Lung (tissue), 12 donors: ENCODE results near the gene MBD3L4. TPM values are rescaled to one million over a fixed set of nuclear protein-coding genes. Genes with fewer than 3 reads are reported as not detected.

Experiments used
- ATAC-seq: fragments of 200-7000 bp; cut with Tn5 transposase; one replicate; pipeline ENCODE4 v1.9.1; 2020; ENCODE audit warnings: moderate number of reproducible peaks; ENCODE audit not compliant: insufficient read depth, low FRiP score
- DNase-seq, 3 donors: peaks; one replicate each; pipeline ENCODE4 v3.0.0-alpha.2; 2013 to 2017
- H3K27ac ChIP-seq, 2 donors: one replicate each; pipeline ENCODE4 v1.5.1; 2013; ENCODE audit warnings: mild to moderate bottlenecking in 2 of 2, moderate library complexity in 2 of 2, control low read depth in 1 of 2, inconsistent platforms in 1 of 2, low read depth in 1 of 2, low read length in 1 of 2
- H3K27me3 ChIP-seq, 3 donors: one replicate each; pipeline ENCODE4 v1.5.1; 2013; ENCODE audit warnings: low read length in 2 of 3; ENCODE audit not compliant: control insufficient read depth in 3 of 3, insufficient read depth in 3 of 3
- H3K36me3 ChIP-seq, 4 donors: one replicate each; pipeline ENCODE4 v1.5.1; 2013; ENCODE audit warnings: low read length in 4 of 4, mild to moderate bottlenecking in 1 of 4, moderate library complexity in 1 of 4; ENCODE audit not compliant: control insufficient read depth in 4 of 4, insufficient read depth in 4 of 4
- H3K4me1 ChIP-seq, 5 donors: one replicate each; pipeline ENCODE4 v1.5.1; 2013; ENCODE audit warnings: low read length in 5 of 5, mild to moderate bottlenecking in 2 of 5, moderate library complexity in 1 of 5; ENCODE audit not compliant: control insufficient read depth in 5 of 5, insufficient read depth in 5 of 5
- H3K4me3 ChIP-seq: one replicate; pipeline ENCODE4 v1.5.1; 2013; ENCODE audit warnings: mild to moderate bottlenecking, control low read depth, moderate library complexity
- H3K9ac ChIP-seq, 2 donors: one replicate each; pipeline ENCODE4 v1.5.1; 2013; ENCODE audit warnings: low read length in 2 of 2, control low read depth in 1 of 2; ENCODE audit not compliant: insufficient read depth in 1 of 2
- H3K9me3 ChIP-seq, 4 donors: one replicate each; pipeline ENCODE4 v1.5.1; 2013; ENCODE audit warnings: low read length in 3 of 4, mild to moderate bottlenecking in 1 of 4, moderate library complexity in 1 of 4; ENCODE audit not compliant: control insufficient read depth in 4 of 4, insufficient read depth in 3 of 4
- CTCF ChIP-seq: IDR thresholded peaks from 2 replicates; pipeline ENCODE4 v1.5.1; 2012; ENCODE audit warnings: mild to moderate bottlenecking; ENCODE audit errors: control extremely low read depth, extremely low read depth
- WGBS, 2 donors: extraction: QIAGEN DNeasy Blood & Tissue Kit; methylation state at CpG; one replicate each; pipeline ENCODE4 v1.1.7; 2013; 5-methylcytosine and 5-hydroxymethylcytosine counted together
- polyA plus RNA-seq, 2 donors: library from polyadenylated mRNA; stranded (reverse); fragments of 200-250 nt; gene quantifications; one replicate each; pipeline ENCODE4 v1.2.1, GENCODE V29; 2013
- total RNA-seq, 2 donors: library from RNA; depleted of rRNA in 1 of 2; stranded (reverse); fragments of >200 nt in 1 of 2; gene quantifications; one replicate each; pipeline ENCODE4 v1.2.1, GENCODE V29; 2014 to 2021
- donor health status: control.
- donor health status: control.
- donor health status: Bipolar disorder and iron deficiency.
- donor health status: healthy.
- donor health status: DM: yes; HTN: yes; CAD: no.

The MBD3L4 gene
- total and polyA plus RNA-seq, 4 donors = not detected

GRCh38 chr19:7018828-7019227 is 21.2 kb downstream of the MBD3L4 start:
- no peak for DNase-seq
- H3K4me3 ChIP-seq = no peak overlapping the region
- H3K27me3 ChIP-seq = no peaks in the 10 kb centered on the region
- H3K27ac ChIP-seq = no peak overlapping the region
- no peaks in the 10 kb centered on the region for H3K9me3 ChIP-seq
- no peaks in the 10 kb centered on the region for H3K36me3 ChIP-seq
- no peaks in the 10 kb centered on the region for H3K4me1 ChIP-seq
- H3K9ac ChIP-seq = no peak overlapping the region
- WGBS, 2 donors = 84 to 89% methylated on average over 6 of the region's 6 CpGs
- TF ChIP-seq CTCF = no peak
- ATAC-seq = no peak

- TF ChIP-seq CTCF = no peak
- DNase-seq (no peak), ATAC-seq (no peak)
- Histone ChIP-seq H3K4me3 (no peak overlapping the region), H3K4me1 (no peaks in the 10 kb centered on the region), H3K36me3 (no peaks in the 10 kb centered on the region), H3K27me3 (no peaks in the 10 kb centered on the region), H3K27ac (no peak overlapping the region), H3K9ac (no peak overlapping the region), H3K9me3 (no peaks in the 10 kb centered on the region)
- WGBS, 2 donors = 55 to 66% methylated on average over 4 of the region's 4 CpGs
Measured at GRCh38 chr19:7013678-7014077, 26.3 kb downstream of the MBD3L4 start.

- TF ChIP-seq CTCF = no peak
- no peak for DNase-seq
- Histone ChIP-seq H3K4me3 (no peak overlapping the region), H3K9me3 (no peaks in the 10 kb centered on the region), H3K4me1 (no peaks in the 10 kb centered on the region), H3K27ac (no peak overlapping the region), H3K36me3 (no peaks in the 10 kb centered on the region), H3K9ac (no peak overlapping the region), H3K27me3 (no peaks in the 10 kb centered on the region)
- ATAC-seq = no peak
- 87 to 89% methylated on average over 11 to 12 of the region's 12 CpGs for WGBS, 2 donors
Measured at GRCh38 chr19:7010722-7011593, 29.0 kb downstream of the MBD3L4 start.

GRCh38 chr19:7007859-7008258 is 32.1 kb downstream of the MBD3L4 start:
- 33 to 43% methylated on average over 4 of the region's 4 CpGs for WGBS, 2 donors
- H3K36me3 ChIP-seq = no peaks in the 10 kb centered on the region
- ATAC-seq = no peak

More at GRCh38 chr19:7007859-7008258, 32.1 kb downstream of the MBD3L4 start:
- Histone ChIP-seq H3K4me3 (no peak overlapping the region), H3K9ac (no peak overlapping the region), H3K9me3 (no peaks in the 10 kb centered on the region), H3K27ac (no peak overlapping the region), H3K27me3 (no peaks in the 10 kb centered on the region), H3K4me1 (no peaks in the 10 kb centered on the region)
- TF ChIP-seq CTCF = no peak
- no peak for DNase-seq
